IMR-90 (cell line): ENCODE measurements around the gene PHACTR2.

ENCODE experiments used
- BHLHE40 ChIP-seq: fragments of 150-350 bp; IDR thresholded peaks from 2 replicates; pipeline ENCODE4 v1.6.1; 2016; ENCODE audit warnings: mild to moderate bottlenecking, low read depth, low read length
- CEBPB ChIP-seq: IDR thresholded peaks from 2 replicates; pipeline ENCODE4 v1.6.1; 2012; ENCODE audit warnings: low read depth, low read length, improper control_type of control experiment
- CTCF ChIP-seq: conservative IDR thresholded peaks from 2 replicates; pipeline ENCODE4 v1.5.1; 2012; ENCODE audit warnings: mild to moderate bottlenecking, low read depth, low read length, improper control_type of control experiment
- FOS ChIP-seq: fragments of 150-350 bp; IDR thresholded peaks from 2 replicates; pipeline ENCODE4 v1.6.1; 2016; ENCODE audit warnings: low read depth, low read length
- MAFK ChIP-seq: IDR thresholded peaks from 2 replicates; pipeline ENCODE4 v1.6.1; 2012; ENCODE audit warnings: low read depth, low read length, improper control_type of control experiment
- POLR2A ChIP-seq: IDR thresholded peaks from 2 replicates; pipeline ENCODE4 v1.6.1; 2012; ENCODE audit warnings: mild to moderate bottlenecking, low read depth, low read length
- RFX5 ChIP-seq: IDR thresholded peaks from 2 replicates; pipeline ENCODE4 v1.8.0; 2012; ENCODE audit warnings: low read depth, mild to moderate bottlenecking, low read length, moderate library complexity
- SMC3 ChIP-seq: fragments of 150-350 bp; IDR thresholded peaks from 2 replicates; pipeline ENCODE4 v1.6.1; 2016; ENCODE audit warnings: low read depth, mild to moderate bottlenecking, antibody characterized with exemption, low read length, moderate library complexity
- USF2 ChIP-seq: fragments of 150-350 bp; IDR thresholded peaks from 2 replicates; pipeline ENCODE4 v1.6.1; 2017; ENCODE audit warnings: mild to moderate bottlenecking, antibody characterized with exemption, low read length, low read depth

- TF ChIP-seq CTCF (no peak), POLR2A (no peak), USF2 (no peak), FOS (no peak), RFX5 (no peak), SMC3 (no peak), CEBPB (no peak), MAFK (no peak), BHLHE40 (no peak)
Measured at GRCh38 chr6:143694013-143694412, 16.2 kb downstream of the PHACTR2 start.
